ENCODE measurements around the gene MIA3. TPM values are rescaled to one million over a fixed set of nuclear protein-coding genes. Genes with fewer than 3 reads are reported as not detected.

MIA3 gene, protein sequence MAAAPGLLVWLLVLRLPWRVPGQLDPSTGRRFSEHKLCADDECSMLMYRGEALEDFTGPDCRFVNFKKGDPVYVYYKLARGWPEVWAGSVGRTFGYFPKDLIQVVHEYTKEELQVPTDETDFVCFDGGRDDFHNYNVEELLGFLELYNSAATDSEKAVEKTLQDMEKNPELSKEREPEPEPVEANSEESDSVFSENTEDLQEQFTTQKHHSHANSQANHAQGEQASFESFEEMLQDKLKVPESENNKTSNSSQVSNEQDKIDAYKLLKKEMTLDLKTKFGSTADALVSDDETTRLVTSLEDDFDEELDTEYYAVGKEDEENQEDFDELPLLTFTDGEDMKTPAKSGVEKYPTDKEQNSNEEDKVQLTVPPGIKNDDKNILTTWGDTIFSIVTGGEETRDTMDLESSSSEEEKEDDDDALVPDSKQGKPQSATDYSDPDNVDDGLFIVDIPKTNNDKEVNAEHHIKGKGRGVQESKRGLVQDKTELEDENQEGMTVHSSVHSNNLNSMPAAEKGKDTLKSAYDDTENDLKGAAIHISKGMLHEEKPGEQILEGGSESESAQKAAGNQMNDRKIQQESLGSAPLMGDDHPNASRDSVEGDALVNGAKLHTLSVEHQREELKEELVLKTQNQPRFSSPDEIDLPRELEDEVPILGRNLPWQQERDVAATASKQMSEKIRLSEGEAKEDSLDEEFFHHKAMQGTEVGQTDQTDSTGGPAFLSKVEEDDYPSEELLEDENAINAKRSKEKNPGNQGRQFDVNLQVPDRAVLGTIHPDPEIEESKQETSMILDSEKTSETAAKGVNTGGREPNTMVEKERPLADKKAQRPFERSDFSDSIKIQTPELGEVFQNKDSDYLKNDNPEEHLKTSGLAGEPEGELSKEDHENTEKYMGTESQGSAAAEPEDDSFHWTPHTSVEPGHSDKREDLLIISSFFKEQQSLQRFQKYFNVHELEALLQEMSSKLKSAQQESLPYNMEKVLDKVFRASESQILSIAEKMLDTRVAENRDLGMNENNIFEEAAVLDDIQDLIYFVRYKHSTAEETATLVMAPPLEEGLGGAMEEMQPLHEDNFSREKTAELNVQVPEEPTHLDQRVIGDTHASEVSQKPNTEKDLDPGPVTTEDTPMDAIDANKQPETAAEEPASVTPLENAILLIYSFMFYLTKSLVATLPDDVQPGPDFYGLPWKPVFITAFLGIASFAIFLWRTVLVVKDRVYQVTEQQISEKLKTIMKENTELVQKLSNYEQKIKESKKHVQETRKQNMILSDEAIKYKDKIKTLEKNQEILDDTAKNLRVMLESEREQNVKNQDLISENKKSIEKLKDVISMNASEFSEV (N-terminal part only)
- total RNA-seq (49.0 TPM), polyA plus RNA-seq (ENCODE audit: insufficient read depth in 1 of 8, insufficient read length in 8 of 8, low replicate concordance in 1 of 8) (10 to 100 TPM; 41.8 to 60.8 (median 51.4) TPM)
- long read RNA-seq, donor 1, partial matches to known transcripts: 0 of 1 reads
- long read RNA-seq, donor 1, other reads (novel, unspliced or antisense): 0 of 1 reads
- long read RNA-seq, donor 2: 0 reads
- long read RNA-seq, donor 3, partial matches to known transcripts: 0 of 2 reads
- long read RNA-seq, donor 3, other reads (novel, unspliced or antisense): 0 of 2 reads
- long read RNA-seq, donor 4, partial matches to known transcripts: 5 of 6 reads
- long read RNA-seq, donor 4, other reads (novel, unspliced or antisense): 0 of 6 reads
- long read RNA-seq, donor 5, partial matches to known transcripts: 10 of 13 reads
- long read RNA-seq, donor 5, other reads (novel, unspliced or antisense): 0 of 13 reads
- long read RNA-seq, donor 6, partial matches to known transcripts: 13 of 14 reads
- long read RNA-seq, donor 6, other reads (novel, unspliced or antisense): 0 of 14 reads
- long read RNA-seq, donor 7, partial matches to known transcripts: 8 of 8 reads
- long read RNA-seq, donor 7, other reads (novel, unspliced or antisense): 0 of 8 reads
- long read RNA-seq, donor 8, partial matches to known transcripts: 8 of 8 reads
- long read RNA-seq, donor 8, other reads (novel, unspliced or antisense): 0 of 8 reads
- long read RNA-seq, donor 9: 0 reads
- long read RNA-seq, donor 10, partial matches to known transcripts: 12 of 31 reads
- long read RNA-seq, donor 10, other reads (novel, unspliced or antisense): 15 of 31 reads
- long read RNA-seq, donor 11, full-length matches to known transcripts: 2 of 36 reads
- long read RNA-seq, donor 11, partial matches to known transcripts: 21 of 36 reads
- long read RNA-seq, donor 11, other reads (novel, unspliced or antisense): 13 of 36 reads

GRCh38 chr1:222618001-222618879 lies at the start of gene MIA3:
Gene MIA3, plus strand, starts transcription at chr1:222618097. Its CDS starts 14 bp downstream, at chr1:222618111.
- H3K4me3 ChIP-seq (ENCODE audit: low read length): peak within 1 kb of the TSS; percentile 75
- H3K4me1 ChIP-seq (ENCODE audit: control insufficient read depth, insufficient read depth, low read length): peaks cover 16% of the 10 kb centered on the region
- WGBS (ENCODE audit: insufficient coverage): under 1% methylated on average over 58 of the region's 81 CpGs
- DNase-seq: peak; percentile 33
- peak within 1 kb of the TSS; percentile 86 for H3K27ac ChIP-seq (ENCODE audit: low read length)
- peaks cover 8% of the 10 kb centered on the region for H3K36me3 ChIP-seq (ENCODE audit: control insufficient read depth, insufficient read depth, low read length)
- H3K9me3 ChIP-seq (replicated peaks; ENCODE audit: control insufficient read depth, low read depth, low read length): no peaks in the 10 kb centered on the region
- peaks cover 4% of the 10 kb centered on the region for H3K27me3 ChIP-seq (ENCODE audit: control insufficient read depth, insufficient read depth, low read length)

- no peak for DNase-seq
- Histone ChIP-seq H3K27me3 (ENCODE audit: control insufficient read depth, insufficient read depth, low read length) (no peaks in the 10 kb centered on the region), H3K27ac (ENCODE audit: low read length) (no peak overlapping the region), H3K4me3 (ENCODE audit: low read length) (no peak overlapping the region), H3K9me3 (replicated peaks; ENCODE audit: control insufficient read depth, low read depth, low read length) (no peaks in the 10 kb centered on the region), H3K4me1 (ENCODE audit: control insufficient read depth, insufficient read depth, low read length) (no peaks in the 10 kb centered on the region), H3K36me3 (ENCODE audit: control insufficient read depth, insufficient read depth, low read length) (peaks cover 11% of the 10 kb centered on the region)
- whole genome bisulfite sequencing (ENCODE audit: insufficient coverage): no CpG with 5 or more reads among the region's 1 CpG
Observed at GRCh38 chr1:222570837-222571236, 47.1 kb upstream of the MIA3 start.

- Histone ChIP-seq H3K36me3 (ENCODE audit: control insufficient read depth, insufficient read depth, low read length) (peaks cover 13% of the 10 kb centered on the region), H3K4me1 (ENCODE audit: control insufficient read depth, insufficient read depth, low read length) (no peaks in the 10 kb centered on the region), H3K27me3 (ENCODE audit: control insufficient read depth, insufficient read depth, low read length) (no peaks in the 10 kb centered on the region), H3K4me3 (ENCODE audit: low read length) (no peak overlapping the region), H3K27ac (ENCODE audit: low read length) (no peak overlapping the region), H3K9me3 (replicated peaks; ENCODE audit: control insufficient read depth, low read depth, low read length) (no peaks in the 10 kb centered on the region)
- WGBS (ENCODE audit: insufficient coverage): 100% methylated on average over 1 of the region's 3 CpGs
- no peak for DNase-seq
Observed at GRCh38 chr1:222579316-222579715, 38.6 kb upstream of the MIA3 start.

DNA sequence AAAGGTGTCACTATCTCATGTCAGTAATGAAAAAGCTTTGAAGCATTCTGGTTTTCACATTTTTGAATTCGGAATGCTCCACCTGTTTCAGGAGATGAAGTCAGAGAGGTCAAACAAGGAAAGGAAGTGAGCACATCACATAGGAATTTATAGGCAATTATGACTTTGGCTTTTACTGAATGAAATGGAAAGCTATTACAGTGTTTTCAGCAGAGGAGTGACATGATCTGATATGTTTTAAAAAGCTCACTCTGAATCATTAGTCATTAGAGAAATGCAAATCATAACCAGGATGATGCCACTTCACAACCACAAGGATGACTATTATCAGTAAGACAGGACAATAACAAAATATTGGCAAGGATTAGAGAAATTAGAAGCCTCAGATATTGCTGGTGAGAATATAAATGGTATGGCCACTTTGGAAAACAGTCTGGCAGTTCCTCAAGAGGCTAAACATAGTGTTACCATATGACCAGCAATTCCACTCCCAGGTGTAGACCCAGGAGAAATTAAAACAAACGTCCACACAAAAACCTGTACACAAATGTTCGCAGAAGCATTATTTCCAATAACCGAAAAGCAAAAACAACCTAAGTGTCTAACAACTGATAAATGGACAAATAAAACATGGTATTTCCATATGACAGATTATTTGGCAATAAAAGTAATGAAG lies 35.7 kb upstream of the MIA3 start:
- no peak overlapping the region for H3K4me3 ChIP-seq (ENCODE audit: low read length)
- H3K27me3 ChIP-seq (ENCODE audit: control insufficient read depth, insufficient read depth, low read length): no peaks in the 10 kb centered on the region
- WGBS (ENCODE audit: insufficient coverage): no CpG with 5 or more reads among the region's 4 CpGs
- no peak for DNase-seq
- no peaks in the 10 kb centered on the region for H3K9me3 ChIP-seq (replicated peaks; ENCODE audit: control insufficient read depth, low read depth, low read length)
- peaks cover 10% of the 10 kb centered on the region for H3K36me3 ChIP-seq (ENCODE audit: control insufficient read depth, insufficient read depth, low read length)
- no peaks in the 10 kb centered on the region for H3K4me1 ChIP-seq (ENCODE audit: control insufficient read depth, insufficient read depth, low read length)
- H3K27ac ChIP-seq (ENCODE audit: low read length): no peak overlapping the region

DNA sequence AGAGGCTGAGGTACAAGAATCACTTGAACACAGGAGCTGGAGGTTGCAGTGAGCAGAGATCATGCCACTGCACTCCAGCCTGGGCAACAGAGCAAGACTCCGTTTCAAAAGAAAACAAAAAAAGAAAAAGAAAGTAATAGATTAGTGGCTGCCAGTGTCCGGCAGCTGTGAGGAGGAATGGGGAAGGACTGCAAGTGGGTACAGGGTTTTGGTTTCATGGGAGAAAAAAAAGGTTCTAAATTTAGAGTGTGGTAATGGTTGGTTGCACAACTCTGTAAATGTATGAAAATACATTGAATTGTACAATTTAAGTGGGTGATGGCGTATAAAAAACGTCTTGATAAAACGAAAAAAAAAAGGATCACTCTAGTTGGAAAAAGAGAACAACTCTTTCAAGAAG lies 34.8 kb upstream of the MIA3 start:
- DNase-seq: peak; percentile 4
- H3K36me3 ChIP-seq (ENCODE audit: control insufficient read depth, insufficient read depth, low read length): peaks cover 12% of the 10 kb centered on the region
- no peaks in the 10 kb centered on the region for H3K27me3 ChIP-seq (ENCODE audit: control insufficient read depth, insufficient read depth, low read length)
- H3K27ac ChIP-seq (ENCODE audit: low read length): no peak overlapping the region
- no peaks in the 10 kb centered on the region for H3K9me3 ChIP-seq (replicated peaks; ENCODE audit: control insufficient read depth, low read depth, low read length)
- WGBS (ENCODE audit: insufficient coverage): 100% methylated on average over 5 of the region's 5 CpGs
- no peaks in the 10 kb centered on the region for H3K4me1 ChIP-seq (ENCODE audit: control insufficient read depth, insufficient read depth, low read length)
- no peak overlapping the region for H3K4me3 ChIP-seq (ENCODE audit: low read length)

GRCh38 chr1:222586842-222587241 lies 31.1 kb upstream of the MIA3 start:
- DNase-seq: no peak
- WGBS (ENCODE audit: insufficient coverage): no CpG with 5 or more reads among the region's 2 CpGs
- Histone ChIP-seq H3K36me3 (ENCODE audit: control insufficient read depth, insufficient read depth, low read length) (peaks cover 10% of the 10 kb centered on the region), H3K4me1 (ENCODE audit: control insufficient read depth, insufficient read depth, low read length) (peaks cover 6% of the 10 kb centered on the region), H3K27me3 (ENCODE audit: control insufficient read depth, insufficient read depth, low read length) (no peaks in the 10 kb centered on the region), H3K4me3 (ENCODE audit: low read length) (no peak overlapping the region), H3K9me3 (replicated peaks; ENCODE audit: control insufficient read depth, low read depth, low read length) (no peaks in the 10 kb centered on the region), H3K27ac (ENCODE audit: low read length) (no peak overlapping the region)

- DNase-seq: no peak
- Histone ChIP-seq H3K27ac (ENCODE audit: low read length) (no peak overlapping the region), H3K9me3 (replicated peaks; ENCODE audit: control insufficient read depth, low read depth, low read length) (no peaks in the 10 kb centered on the region), H3K27me3 (ENCODE audit: control insufficient read depth, insufficient read depth, low read length) (no peaks in the 10 kb centered on the region), H3K4me3 (ENCODE audit: low read length) (no peak overlapping the region), H3K36me3 (ENCODE audit: control insufficient read depth, insufficient read depth, low read length) (peaks cover 5% of the 10 kb centered on the region), H3K4me1 (ENCODE audit: control insufficient read depth, insufficient read depth, low read length) (peaks cover 6% of the 10 kb centered on the region)
- WGBS (ENCODE audit: insufficient coverage): 63% methylated on average over 1 of the region's 1 CpG
Observed at GRCh38 chr1:222588135-222588534, 29.8 kb upstream of the MIA3 start.
